Coronary artery (tissue), 2 donors: ENCODE measurements around the gene AATK.

ENCODE experiments used
- DNase-seq: peaks from one replicate; pipeline ENCODE4 v3.0.0-alpha.2; 2017; ENCODE audit warnings: low spot score
- H3K27ac ChIP-seq, 2 donors: fragments of 200-600 bp; sonication (generic); one replicate each; pipeline ENCODE4 v1.5.1; 2016 to 2019
- H3K4me3 ChIP-seq: fragments of 200-600 bp; sonication (generic); 2 replicates; pipeline ENCODE4 v1.5.1; 2016; ENCODE audit warnings: mild to moderate bottlenecking, moderate library complexity
- CTCF ChIP-seq: fragments of 200-600 bp; sonication (generic); IDR thresholded peaks from one replicate; pipeline ENCODE4 v1.5.1; 2019; ENCODE audit warnings: antibody characterized with exemption

Gene AATK

GRCh38 chr17:81196505-81197408 is 30.7 kb upstream of the AATK start:
- no peak for DNase-seq
- no peak for TF ChIP-seq CTCF
- H3K4me3 ChIP-seq = no peak overlapping the region
- H3K27ac ChIP-seq = no peak overlapping the region

- H3K27ac ChIP-seq = no peak overlapping the region
- no peak for DNase-seq
- TF ChIP-seq CTCF = no peak
Observed at GRCh38 chr17:81195941-81196495, 30.0 kb upstream of the AATK start.

GRCh38 chr17:81194941-81195901 is 29.2 kb upstream of the AATK start:
- TF ChIP-seq CTCF = no peak
- H3K27ac ChIP-seq = no peak overlapping the region
- DNase-seq = no peak
- H3K4me3 ChIP-seq = no peak overlapping the region

More at GRCh38 chr17:81195941-81196495, 30.0 kb upstream of the AATK start:
- H3K4me3 ChIP-seq = no peak overlapping the region

GRCh38 chr17:81194225-81194760 is 28.3 kb upstream of the AATK start:
- H3K4me3 ChIP-seq = no peak overlapping the region
- H3K27ac ChIP-seq = no peak overlapping the region
- DNase-seq = no peak
- TF ChIP-seq CTCF = no peak

GRCh38 chr17:81193470-81194224 is 27.6 kb upstream of the AATK start:
- TF ChIP-seq CTCF = no peak
- Histone ChIP-seq H3K27ac (no peak overlapping the region), H3K4me3 (no peak overlapping the region)
- no peak for DNase-seq

- no peak for TF ChIP-seq CTCF
Observed at GRCh38 chr17:81193051-81193410, 27.0 kb upstream of the AATK start.

More at GRCh38 chr17:81193051-81193410, 27.0 kb upstream of the AATK start:
- Histone ChIP-seq H3K4me3 (no peak overlapping the region), H3K27ac (no peak overlapping the region)
- no peak for DNase-seq
